IMR-90 (cell line): ENCODE measurements around the gene ANKH. TPM values are rescaled to one million over a fixed set of nuclear protein-coding genes. Genes with fewer than 3 reads are reported as not detected.

ENCODE experiments used
- ATAC-seq: fragments of 200-7000 bp; cut with Tn5 transposase; 2 replicates; pipeline ENCODE4 v1.9.1; 2020; ENCODE audit warnings: low read depth, mild to moderate bottlenecking, moderate library complexity
- BruUV-seq: library from RNA; stranded (reverse); fragments of 400-500 nt; replicated peaks from 2 replicates; lab custom pipeline; 2021; lab: Mats Ljungman, UMichigan
- CTCF ChIA-PET: fragments of 300-600 bp; formaldehyde crosslinking; extraction: SDS; loops from one replicate; lab custom pipeline; 2021; ENCODE audit warnings: antibody characterized with exemption; lab: Yijun Ruan, JAX
- POLR2A ChIA-PET: fragments of 300-600 bp; sonication (Branson Sonifier 250); formaldehyde crosslinking; loops from one replicate; lab custom pipeline; 2022; ENCODE audit warnings: antibody characterized with exemption; ENCODE audit not compliant: unreplicated experiment; lab: Charles Lee
- DNase-seq: peaks from one replicate; pipeline ENCODE4 v3.0.0; 2013
- H2AFZ ChIP-seq: replicated peaks from 2 replicates; pipeline ENCODE3; 2013; ENCODE audit warnings: low read length, mild to moderate bottlenecking; ENCODE audit not compliant: poor library complexity
- H2AK5ac ChIP-seq: 2 replicates; pipeline ENCODE4 v1.6.1; 2013; ENCODE audit warnings: low read depth, low read length, inconsistent platforms
- H2AK9ac ChIP-seq: replicated peaks from 2 replicates; pipeline ENCODE3; 2013; ENCODE audit warnings: mild to moderate bottlenecking, low read depth, low read length, moderate library complexity; ENCODE audit not compliant: poor library complexity
- H2BK120ac ChIP-seq: 2 replicates; pipeline ENCODE4 v1.6.1; 2013; ENCODE audit warnings: low read depth, low read length, inconsistent platforms
- H2BK15ac ChIP-seq: 3 replicates; pipeline ENCODE4 v1.6.1; 2013; ENCODE audit warnings: low read depth, low read length, inconsistent platforms
- H2BK20ac ChIP-seq: 2 replicates; pipeline ENCODE4 v1.6.1; 2013; ENCODE audit warnings: low read depth, mild to moderate bottlenecking, inconsistent platforms, low read length, moderate library complexity
- H2BK5ac ChIP-seq: 2 replicates; pipeline ENCODE4 v1.6.1; 2013; ENCODE audit warnings: mild to moderate bottlenecking, low read depth, low read length, inconsistent platforms; ENCODE audit not compliant: poor library complexity, severe bottlenecking
- H3K14ac ChIP-seq: replicated peaks from 2 replicates; pipeline ENCODE4 v1.6.1; 2013; ENCODE audit warnings: low read depth, low read length, inconsistent platforms
- H3K18ac ChIP-seq: 2 replicates; pipeline ENCODE4 v1.6.1; 2013; ENCODE audit warnings: low read depth, low read length, control low read depth
- H3K23ac ChIP-seq: 2 replicates; pipeline ENCODE4 v1.6.1; 2013; ENCODE audit warnings: low read depth, low read length, inconsistent platforms
- H3K27ac ChIP-seq: 2 replicates; pipeline ENCODE4 v1.5.1; 2013; ENCODE audit warnings: mild to moderate bottlenecking, control low read depth, low read length; ENCODE audit not compliant: insufficient read depth
- H3K27me3 ChIP-seq: 2 replicates; pipeline ENCODE4 v1.6.1; 2013; ENCODE audit warnings: low read length; ENCODE audit not compliant: control insufficient read depth, insufficient read depth
- H3K36me3 ChIP-seq: 2 replicates; pipeline ENCODE4 v1.6.1; 2013; ENCODE audit warnings: low read length, mixed read lengths; ENCODE audit not compliant: control insufficient read depth, insufficient read depth
- H3K4ac ChIP-seq: 2 replicates; pipeline ENCODE4 v1.6.1; 2013; ENCODE audit warnings: low read depth, low read length, inconsistent platforms
- H3K4me1 ChIP-seq: 2 replicates; pipeline ENCODE4 v1.6.1; 2013; ENCODE audit warnings: low read length, mixed read lengths; ENCODE audit not compliant: control insufficient read depth, insufficient read depth
- H3K4me2 ChIP-seq: 2 replicates; pipeline ENCODE4 v1.6.1; 2013; ENCODE audit warnings: low read depth, mild to moderate bottlenecking, control low read depth, low read length, moderate library complexity
- H3K4me3 ChIP-seq: 2 replicates; pipeline ENCODE4 v1.5.1; 2013; ENCODE audit warnings: low read depth, mild to moderate bottlenecking, control low read depth, low read length, moderate library complexity; ENCODE audit not compliant: insufficient read depth
- H3K56ac ChIP-seq: 2 replicates; pipeline ENCODE4 v1.6.1; 2013; ENCODE audit warnings: low read length, inconsistent platforms; ENCODE audit not compliant: insufficient read depth; ENCODE audit errors: extremely low read depth
- H3K79me1 ChIP-seq, 2 experiments: 2 replicates each; pipeline ENCODE4 v1.6.1; 2013; ENCODE audit warnings: low read length in 2 of 2, inconsistent platforms in 1 of 2, low read depth in 1 of 2
- H3K9ac ChIP-seq: 2 replicates; pipeline ENCODE4 v1.6.1; 2013; ENCODE audit warnings: low read depth, low read length, control low read depth
- H3K9me1 ChIP-seq: 2 replicates; pipeline ENCODE4 v1.6.1; 2013; ENCODE audit warnings: low read length, inconsistent platforms; ENCODE audit not compliant: insufficient read depth
- H3K9me3 ChIP-seq: 2 replicates; pipeline ENCODE4 v1.6.1; 2013; ENCODE audit warnings: low read length; ENCODE audit not compliant: control insufficient read depth, insufficient read depth
- H4K20me1 ChIP-seq: 2 replicates; pipeline ENCODE4 v1.6.1; 2013; ENCODE audit warnings: low read length, inconsistent platforms; ENCODE audit not compliant: insufficient read depth
- H4K5ac ChIP-seq: 2 replicates; pipeline ENCODE4 v1.6.1; 2013; ENCODE audit warnings: mild to moderate bottlenecking, low read depth, low read length, control low read depth
- H4K8ac ChIP-seq, 2 experiments: 2 replicates each; pipeline ENCODE4 v1.6.1; 2013; ENCODE audit warnings: low read depth in 2 of 2, low read length in 2 of 2, control low read depth in 1 of 2, inconsistent platforms in 1 of 2
- H4K91ac ChIP-seq: 2 replicates; pipeline ENCODE4 v1.6.1; 2013; ENCODE audit warnings: low read depth, low read length, inconsistent platforms; ENCODE audit not compliant: insufficient read depth
- BHLHE40 ChIP-seq: fragments of 150-350 bp; IDR thresholded peaks from 2 replicates; pipeline ENCODE4 v1.6.1; 2016; ENCODE audit warnings: mild to moderate bottlenecking, low read depth, low read length
- CEBPB ChIP-seq: IDR thresholded peaks from 2 replicates; pipeline ENCODE4 v1.6.1; 2012; ENCODE audit warnings: low read depth, low read length, improper control_type of control experiment
- CHD1 ChIP-seq: IDR thresholded peaks from 2 replicates; pipeline ENCODE4 v1.6.1; 2012; ENCODE audit warnings: low read depth, low read length, improper control_type of control experiment
- ELK1 ChIP-seq: fragments of 150-350 bp; IDR thresholded peaks from 2 replicates; pipeline ENCODE4 v1.6.1; 2016; ENCODE audit warnings: low read depth, mild to moderate bottlenecking, low read length, moderate library complexity, borderline replicate concordance
- FOS ChIP-seq: fragments of 150-350 bp; IDR thresholded peaks from 2 replicates; pipeline ENCODE4 v1.6.1; 2016; ENCODE audit warnings: low read depth, low read length
- MAZ ChIP-seq: IDR thresholded peaks from 2 replicates; pipeline ENCODE4 v1.6.1; 2012; ENCODE audit warnings: low read depth, mild to moderate bottlenecking, low read length, improper control_type of control experiment, moderate library complexity, borderline replicate concordance
- MXI1 ChIP-seq: IDR thresholded peaks from 2 replicates; pipeline ENCODE4 v1.6.1; 2012; ENCODE audit warnings: low read depth, mild to moderate bottlenecking, low read length, moderate library complexity, borderline replicate concordance
- NFE2L2 ChIP-seq: fragments of 150-350 bp; IDR thresholded peaks from 2 replicates; pipeline ENCODE4 v1.6.1; 2016; ENCODE audit warnings: low read depth, mild to moderate bottlenecking, low read length
- POLR2A ChIP-seq: IDR thresholded peaks from 2 replicates; pipeline ENCODE4 v1.6.1; 2012; ENCODE audit warnings: mild to moderate bottlenecking, low read depth, low read length
- RAD21 ChIP-seq: IDR thresholded peaks from 2 replicates; pipeline ENCODE4 v1.6.1; 2012; ENCODE audit warnings: low read length, improper control_type of control experiment
- RFX5 ChIP-seq: IDR thresholded peaks from 2 replicates; pipeline ENCODE4 v1.8.0; 2012; ENCODE audit warnings: low read depth, mild to moderate bottlenecking, low read length, moderate library complexity
- SMC3 ChIP-seq: fragments of 150-350 bp; IDR thresholded peaks from 2 replicates; pipeline ENCODE4 v1.6.1; 2016; ENCODE audit warnings: low read depth, mild to moderate bottlenecking, antibody characterized with exemption, low read length, moderate library complexity
- WGBS, 2 experiments: methylation state at CpG; one replicate each; pipeline versions ENCODE4 v1.1.5 to v1.1.7; 2013; ENCODE audit warnings: missing lambda C conversion rate in 2 of 2; ENCODE audit not compliant: insufficient read length in 1 of 2; ENCODE audit errors: extremely low coverage in 2 of 2; 5-methylcytosine and 5-hydroxymethylcytosine counted together
- dilution Hi-C: fragments of 300-500 bp; cut with HindIII; formaldehyde crosslinking; loops from one replicate; pipeline ENCODE4 v1.14.3; 2018; ENCODE audit warnings: low sequenced_read_pairs; ENCODE audit not compliant: unreplicated experiment
- in situ Hi-C: fragments of 300-500 bp; cut with MboI; formaldehyde crosslinking; loops from 3 replicates; pipeline ENCODE4 v1.14.3; 2019; ENCODE audit warnings: low sequenced_read_pairs, inconsistent platforms, mixed read lengths
- intact Hi-C: fragments of 100-400 bp; cut with micrococcal nuclease; formaldehyde crosslinking; loops from 2 replicates; pipeline ENCODE4 v1.10.0; 2022
- polyA plus RNA-seq, 3 experiments: library from polyadenylated mRNA; depleted of rRNA; stranded (reverse); fragments of >200 nt; gene quantifications; 2 replicates each; pipeline ENCODE4 v1.2.3, GENCODE V29; 2012; ENCODE audit warnings: low replicate concordance in 1 of 3
- total RNA-seq: library from RNA; depleted of rRNA; stranded (reverse); fragments of >200 nt; gene quantifications from 2 replicates; pipeline ENCODE4 v1.2.3, GENCODE V29; 2012
- TF ChIP-seq, protein P1 (sequence below): fragments of 150-350 bp; IDR thresholded peaks from 2 replicates; pipeline ENCODE4 v1.6.1; 2017; ENCODE audit warnings: mild to moderate bottlenecking, antibody characterized with exemption, low read length, low read depth

The ANKH gene
- total and polyA plus RNA-seq, 2 of the 4 experiments (the other 2 are of a cell fraction): 5.2 to 17.2 TPM

- TF ChIP-seq SMC3 (no peak), FOS (no peak), CEBPB (no peak), RFX5 (no peak), POLR2A (no peak), NFE2L2 (no peak), CHD1 (no peak), BHLHE40 (no peak)
Observed at GRCh38 chr5:14712131-14712530, 159.4 kb downstream of the ANKH start (continued).

GRCh38 chr5:14710313-14710994, 161.1 kb downstream of the ANKH start:
- H3K79me1 ChIP-seq: peaks cover 12 to 55% of the 10 kb centered on the region in 2 experiments
- TF ChIP-seq MXI1 (no peak), SMC3 (no peak), RAD21 (no peak), ELK1 (no peak), MAZ (no peak)
- TF ChIP-seq, protein P1, sequence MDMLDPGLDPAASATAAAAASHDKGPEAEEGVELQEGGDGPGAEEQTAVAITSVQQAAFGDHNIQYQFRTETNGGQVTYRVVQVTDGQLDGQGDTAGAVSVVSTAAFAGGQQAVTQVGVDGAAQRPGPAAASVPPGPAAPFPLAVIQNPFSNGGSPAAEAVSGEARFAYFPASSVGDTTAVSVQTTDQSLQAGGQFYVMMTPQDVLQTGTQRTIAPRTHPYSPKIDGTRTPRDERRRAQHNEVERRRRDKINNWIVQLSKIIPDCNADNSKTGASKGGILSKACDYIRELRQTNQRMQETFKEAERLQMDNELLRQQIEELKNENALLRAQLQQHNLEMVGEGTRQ: no peak

More at GRCh38 chr5:14710313-14710994, 161.1 kb downstream of the ANKH start:
- H3K18ac ChIP-seq: no peak overlapping the region
- intact Hi-C loops (no loop called here), dilution Hi-C loops (no loop called here), in situ Hi-C loops (loop anchor here (25.0 kb wide), 1 partner anchor 802 kb away; the partner anchor contains the start of gene FBXL7)
- BruUV-seq: TSS peak; percentile 75
- H3K36me3 ChIP-seq: peaks cover 56% of the 10 kb centered on the region
- no peak overlapping the region for H4K5ac ChIP-seq
- peaks cover 9% of the 10 kb centered on the region for H3K4me1 ChIP-seq
- no peaks in the 10 kb centered on the region for H3K9me3 ChIP-seq
- no peak overlapping the region for H3K9ac ChIP-seq
- no peaks in the 10 kb centered on the region for H3K27me3 ChIP-seq
- CTCF ChIA-PET: interaction anchor here (0.5 kb wide), 1 partner anchor 27 kb away, joined by 5 read pairs; no protein-coding TSS in a partner anchor
- no peaks in the 10 kb centered on the region for H4K20me1 ChIP-seq
- no peak overlapping the region for H2AK5ac ChIP-seq
- no peak overlapping the region for H2AFZ ChIP-seq
- peaks cover 26% of the 10 kb centered on the region for H3K9me1 ChIP-seq
- no peak overlapping the region for H3K4ac ChIP-seq
- no peak overlapping the region for H4K8ac ChIP-seq
- H3K56ac ChIP-seq: no peak overlapping the region
- POLR2A ChIA-PET: no interaction called here
- H2BK5ac ChIP-seq: no peak overlapping the region
- no peak overlapping the region for H2AK9ac ChIP-seq
- no peak overlapping the region for H3K23ac ChIP-seq
- H3K4me3 ChIP-seq: no peak overlapping the region
- H2BK15ac ChIP-seq: no peak overlapping the region
- H2BK20ac ChIP-seq: no peak overlapping the region
- H2BK120ac ChIP-seq: no peak overlapping the region
- H3K14ac ChIP-seq: no peak overlapping the region
- H4K91ac ChIP-seq: no peak overlapping the region
- no peak overlapping the region for H3K27ac ChIP-seq
- no peak overlapping the region for H3K4me2 ChIP-seq
- 96% methylated on average over 14 of the region's 28 CpGs; no CpG with 5 or more reads in 1 of the 2 experiments for WGBS, 2 experiments
- DNase-seq: no peak
- ATAC-seq: no peak
